AG09319 (cell line): ENCODE results near the gene TOMM7.
"Not testable (repeated sequence)": the region's sequence is repeated elsewhere in the genome, so short reads cannot be mapped to it uniquely, and the experiment has no call there.

ENCODE experiments used
- DNase-seq: peaks from one replicate; pipeline ENCODE4 v3.0.0-alpha.2; 2010; ENCODE audit warnings: low read depth; ENCODE audit errors: extremely low read depth
- CTCF ChIP-seq: IDR thresholded peaks from 2 replicates; pipeline ENCODE4 v1.5.1; 2011; ENCODE audit warnings: low read depth, mild to moderate bottlenecking, inconsistent platforms, low read length, moderate library complexity

Gene TOMM7

DNA sequence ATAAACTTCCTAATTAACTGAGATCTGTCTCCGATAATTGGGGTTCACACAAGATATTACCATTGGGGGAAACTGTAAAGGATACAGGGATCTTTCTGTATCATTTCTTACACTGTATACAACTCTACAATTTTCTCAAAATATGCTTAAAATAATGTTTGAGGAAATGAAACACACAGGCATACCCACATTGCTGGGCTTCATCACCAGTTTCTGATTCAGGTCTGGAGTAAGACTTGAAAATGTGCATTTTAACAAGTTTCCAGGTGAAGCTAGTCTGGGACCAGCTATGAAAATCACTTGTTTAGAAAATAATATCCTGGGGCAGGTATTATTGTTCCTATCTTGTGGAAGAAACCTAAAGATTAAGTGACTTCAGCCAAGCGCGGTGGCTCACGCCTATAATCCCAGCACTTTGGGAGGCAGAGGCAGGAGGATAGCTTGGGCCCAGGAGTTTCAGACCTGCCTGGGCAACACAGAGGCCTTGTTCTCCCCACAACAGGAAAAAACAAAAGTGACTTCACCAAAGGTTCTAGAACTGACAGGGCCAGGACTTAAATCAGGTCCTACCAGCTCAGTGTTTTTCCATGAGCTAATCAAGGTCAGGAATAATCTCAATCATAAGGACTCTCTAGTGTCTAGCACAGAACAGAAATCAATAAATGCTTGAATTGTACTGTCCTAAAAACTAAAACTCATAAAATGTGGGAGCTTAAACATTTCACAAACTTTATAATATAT is 12.6 kb downstream of the TOMM7 start:
- no peak for TF ChIP-seq CTCF

GRCh38 chr7:22808140-22808539 is 14.5 kb downstream of the TOMM7 start:
- TF ChIP-seq CTCF, result no peak
- no peak for DNase-seq

More for the DNA sequence above, 12.6 kb downstream of the TOMM7 start:
- DNase-seq, result no peak

- no peak for TF ChIP-seq CTCF
- no peak for DNase-seq
Observed at GRCh38 chr7:22806752-22807151, 15.9 kb downstream of the TOMM7 start.

DNA sequence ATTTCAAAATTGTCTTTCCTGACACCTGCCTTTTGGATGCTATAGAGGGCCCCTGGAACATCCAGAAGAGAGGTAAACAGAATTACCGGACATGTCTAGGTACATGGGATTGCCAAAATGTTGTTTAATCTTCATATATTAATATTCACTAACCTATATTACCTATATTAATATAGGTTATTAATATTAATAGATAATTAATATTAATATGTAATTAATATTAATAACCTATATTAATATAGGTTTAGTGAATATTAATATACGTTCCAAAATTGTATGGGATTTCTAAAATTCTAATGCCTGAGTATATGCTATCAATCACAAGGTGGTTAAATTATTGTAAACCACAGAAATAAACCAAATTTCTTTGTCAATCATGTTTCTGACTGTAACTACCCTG is 17.4 kb downstream of the TOMM7 start:
- TF ChIP-seq CTCF, result no peak
- no peak for DNase-seq

DNA sequence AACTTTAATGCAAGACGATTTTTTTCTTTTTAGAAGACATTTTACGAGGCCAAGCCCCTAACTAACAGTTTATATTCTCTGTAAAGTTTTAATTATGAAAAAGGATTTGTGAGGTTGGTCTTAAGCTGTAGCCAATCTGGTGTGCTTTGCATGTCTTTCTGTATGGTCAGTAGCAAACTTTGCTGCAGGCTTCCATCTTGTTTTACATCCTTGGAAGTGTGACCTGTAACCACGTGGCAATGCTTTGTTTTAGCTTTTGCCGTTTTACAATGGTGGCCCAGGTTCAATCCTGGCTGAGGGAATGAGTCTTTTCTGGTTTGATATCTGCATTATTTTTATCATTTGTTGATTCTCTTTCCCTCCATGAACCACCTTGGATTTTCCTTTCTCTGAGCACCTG is 19.8 kb downstream of the TOMM7 start:
- not testable (repeated sequence) for DNase-seq

DNA sequence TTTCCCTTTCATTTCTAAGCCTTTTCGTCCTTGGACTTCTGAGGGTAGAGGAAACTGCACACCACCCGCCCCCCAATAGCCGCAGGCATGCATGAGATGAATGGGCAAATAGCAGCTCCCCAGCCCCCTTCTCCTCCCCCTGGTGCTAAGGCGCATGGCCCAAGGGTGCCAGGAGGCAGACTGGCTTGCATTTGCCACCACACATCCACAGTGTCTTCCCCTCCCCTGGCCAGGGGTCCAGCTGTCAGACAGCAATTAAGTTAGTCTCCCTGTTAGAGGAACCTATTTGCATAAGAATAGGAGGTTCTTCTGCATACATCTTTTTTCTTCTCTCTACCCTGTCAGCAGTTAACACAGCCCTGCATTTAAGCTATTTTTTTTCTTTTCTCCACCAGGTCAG is 20.2 kb downstream of the TOMM7 start:
- TF ChIP-seq CTCF, result no peak
- DNase-seq, result no peak

GRCh38 chr7:22801912-22802311 is 20.7 kb downstream of the TOMM7 start:
- TF ChIP-seq CTCF, result no peak
- DNase-seq, result no peak

DNA sequence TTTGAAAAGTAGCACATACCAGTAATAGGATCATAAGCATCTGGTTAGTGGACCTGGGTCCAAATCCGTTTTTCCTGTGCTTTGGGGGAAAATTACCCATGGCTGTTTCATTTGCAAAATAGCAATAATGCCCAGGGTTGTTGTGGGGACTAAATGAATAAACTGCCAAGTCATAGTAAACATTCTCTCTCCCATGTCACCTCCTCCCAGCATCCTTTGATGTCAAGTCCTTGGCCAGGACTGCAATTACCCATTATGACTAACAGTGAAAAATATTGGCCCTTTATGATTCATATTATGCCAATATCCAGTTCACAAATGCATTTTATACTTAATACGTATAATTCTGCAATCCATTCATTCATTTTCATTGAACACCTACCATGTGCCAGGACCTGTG is 23.0 kb downstream of the TOMM7 start:
- DNase-seq, result no peak
- no peak for TF ChIP-seq CTCF
